Measurements from ENCODE around the gene RPL5.
"Not testable (repeated sequence)": the region's sequence is repeated elsewhere in the genome, so short reads cannot be mapped to it uniquely, and the experiment has no call there.

RPL5 gene

DNA sequence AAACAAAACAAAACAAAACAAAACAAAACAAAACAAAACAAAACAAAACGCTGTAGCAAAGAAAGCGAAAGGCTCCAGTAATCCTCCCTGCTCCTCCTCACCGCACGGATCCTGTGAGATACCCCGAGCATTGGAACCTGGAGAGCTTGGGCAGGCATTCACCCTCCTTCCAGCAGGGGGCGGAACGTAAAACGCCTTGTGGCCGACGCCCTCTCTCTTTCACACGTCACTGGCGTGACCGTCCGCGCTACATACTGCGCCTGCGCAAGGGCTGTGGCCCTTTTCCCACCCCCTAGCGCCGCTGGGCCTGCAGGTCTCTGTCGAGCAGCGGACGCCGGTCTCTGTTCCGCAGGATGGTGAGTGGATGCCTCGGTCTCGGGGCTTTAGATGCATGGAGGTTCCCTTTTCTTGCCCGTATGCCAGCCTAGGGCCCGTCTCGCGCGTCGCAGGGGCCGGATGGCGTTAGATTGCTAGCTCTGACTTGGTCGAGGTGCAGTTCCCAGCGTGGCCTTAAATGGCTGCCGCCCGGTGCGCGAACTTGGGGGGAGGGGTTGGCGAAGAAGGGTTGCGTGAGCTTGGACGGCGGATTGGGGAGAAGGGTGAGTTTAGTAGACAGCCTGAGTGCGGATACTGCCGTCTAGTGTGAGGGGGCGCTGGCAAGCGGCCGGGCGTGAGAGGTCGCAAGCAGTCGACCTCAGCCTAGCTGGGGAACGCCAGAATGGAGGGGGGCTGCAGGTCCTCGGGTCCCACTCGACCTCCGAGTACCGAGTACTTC is at the start of gene RPL5:
Gene RPL5 (plus strand): TSS at position 279 of the 775 bp plus-strand sequence. CDS start 75 bp downstream, at position 354.
- TF ChIP-seq CTCF (IDR thresholded peaks at IDR 0.05; ENCODE audit: low read depth, low read length) = peak; percentile 98
- H3K4me3 ChIP-seq (ENCODE audit: low read depth, low read length) = peak within 1 kb of the TSS; percentile 100
- in situ Hi-C loops (cut with HindIII; ENCODE audit: low sequenced_read_pairs) = no loop called here

GRCh38 chr1:92783550-92783949 is 48.3 kb upstream of the RPL5 start:
- in situ Hi-C loops (cut with HindIII; ENCODE audit: low sequenced_read_pairs); DNase-seq (ENCODE audit: low read depth, low spot score): not testable (repeated sequence)
- H3K4me3 ChIP-seq (ENCODE audit: low read depth, low read length) = peak overlapping the region; percentile 85

More for the DNA sequence above, at the start of gene RPL5:
- peak; percentile 98 for DNase-seq (ENCODE audit: low read depth, low spot score)

GRCh38 chr1:92784021-92784638 is 47.7 kb upstream of the RPL5 start:
- peak overlapping the region; percentile 85 for H3K4me3 ChIP-seq (ENCODE audit: low read depth, low read length)
- no peak for TF ChIP-seq CTCF (IDR thresholded peaks at IDR 0.05; ENCODE audit: low read depth, low read length)
- in situ Hi-C loops (cut with HindIII; ENCODE audit: low sequenced_read_pairs) = no loop called here
- peak; percentile 69 for DNase-seq (ENCODE audit: low read depth, low spot score)

- in situ Hi-C loops (cut with HindIII; ENCODE audit: low sequenced_read_pairs) = no loop called here
- DNase-seq (ENCODE audit: low read depth, low spot score) = peak; percentile 99
- TF ChIP-seq CTCF (IDR thresholded peaks at IDR 0.05; ENCODE audit: low read depth, low read length) = peak; percentile 10
- H3K4me3 ChIP-seq (ENCODE audit: low read depth, low read length) = peak within 1 kb of the TSS; percentile 85
Measured at GRCh38 chr1:92784639-92785500, 47.0 kb upstream of the RPL5 start, which contains the start of gene EVI5. TSS of gene EVI5 (minus strand) at chr1:92785108. CDS start at chr1:92736546, 48,562 bp downstream.

- DNase-seq (ENCODE audit: low read depth, low spot score) = no peak
- in situ Hi-C loops (cut with HindIII; ENCODE audit: low sequenced_read_pairs) = no loop called here
- TF ChIP-seq CTCF (IDR thresholded peaks at IDR 0.05; ENCODE audit: low read depth, low read length) = no peak
- H3K4me3 ChIP-seq (ENCODE audit: low read depth, low read length) = no peak overlapping the region
Measured at GRCh38 chr1:92786111-92786901, 45.5 kb upstream of the RPL5 start.

DNA sequence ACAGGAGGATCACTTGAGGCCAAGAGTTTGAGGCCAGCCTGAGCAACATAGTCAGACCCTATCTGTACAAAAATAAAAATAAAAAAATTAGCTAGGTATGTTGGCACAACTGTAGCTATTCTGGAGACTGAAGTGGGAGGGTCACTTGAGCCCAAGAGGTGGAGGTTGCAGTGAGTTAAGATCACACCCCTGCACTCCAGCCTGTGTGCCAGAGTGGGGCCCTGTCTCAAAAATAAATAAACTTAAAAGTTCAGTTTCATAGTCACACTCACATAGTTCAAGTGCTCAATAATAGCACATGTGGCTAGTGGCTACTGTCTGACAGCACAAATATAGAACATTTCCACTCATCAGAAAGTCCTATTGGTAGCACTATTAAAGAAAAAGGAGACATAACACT is 41.8 kb upstream of the RPL5 start:
- no peak for DNase-seq (ENCODE audit: low read depth, low spot score)
- in situ Hi-C loops (cut with HindIII; ENCODE audit: low sequenced_read_pairs) = no loop called here
- TF ChIP-seq CTCF (IDR thresholded peaks at IDR 0.05; ENCODE audit: low read depth, low read length) = no peak
- no peak overlapping the region for H3K4me3 ChIP-seq (ENCODE audit: low read depth, low read length)
